Central memory CD4-positive, alpha-beta T cell (primary cell): ENCODE data around the gene TLCD3A.
"Not testable (repeated sequence)": the region's sequence is repeated elsewhere in the genome, so short reads cannot be mapped to it uniquely, and the experiment has no call there.

ENCODE experiments used
- DNase-seq: peaks from one replicate; pipeline ENCODE4 v3.0.0; 2022

TLCD3A gene

GRCh38 chr17:789931-790873 lies 57.8 kb downstream of the TLCD3A start:
- DNase-seq = not testable (repeated sequence)

GRCh38 chr17:790874-791247 lies 58.5 kb downstream of the TLCD3A start:
- not testable (repeated sequence) for DNase-seq

DNA sequence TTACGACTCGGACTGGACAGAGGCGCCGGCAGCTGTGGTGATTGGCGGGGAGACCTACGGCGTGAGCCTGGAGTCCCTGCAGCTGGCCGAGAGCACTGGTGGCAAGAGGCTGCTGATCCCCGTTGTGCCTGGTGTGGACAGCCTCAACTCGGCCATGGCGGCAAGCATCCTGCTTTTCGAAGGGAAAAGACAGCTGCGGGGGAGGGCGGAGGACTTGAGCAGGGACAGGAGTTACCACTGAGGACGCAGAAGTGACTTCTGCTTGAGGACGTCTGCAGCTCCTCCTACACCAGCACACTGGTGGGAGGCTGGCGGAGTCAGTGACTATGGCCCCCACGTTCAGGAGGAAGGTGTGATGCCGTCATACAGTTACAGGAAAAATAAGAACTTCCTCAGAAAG lies 59.4 kb downstream of the TLCD3A start:
- no peak for DNase-seq

- no peak for DNase-seq
Observed at GRCh38 chr17:792277-792676, 59.9 kb downstream of the TLCD3A start.
